ENCODE data around the gene HIPK2.

- TF ChIP-seq CTCF (conservative IDR thresholded peaks at IDR 0.05; ENCODE audit: low read depth, low read length) = no peak
- TF ChIP-seq FOS (IDR thresholded peaks at IDR 0.05; ENCODE audit: low read depth, low read length) = no peak
These were observed 127.2 kb downstream of the HIPK2 start for GRCh38 chr7:139650429-139651100.

Data from IMR-90 (cell line).